ENCODE measurements around the gene ROBO1. TPM values are rescaled to one million over a fixed set of nuclear protein-coding genes. Genes with fewer than 3 reads are reported as not detected.
"Not testable (repeated sequence)": the region's sequence is repeated elsewhere in the genome, so short reads cannot be mapped to it uniquely, and the experiment has no call there.

ROBO1 gene
- polyA plus RNA-seq, 1 donor = 16.2 TPM

- Histone ChIP-seq H3K9me3 (ENCODE audit: control insufficient read depth, low read depth, low read length) (no peaks in the 10 kb centered on the region), H3K27me3 (ENCODE audit: control insufficient read depth, insufficient read depth, low read length) (no peaks in the 10 kb centered on the region), H3K27ac (ENCODE audit: low read length) (no peak overlapping the region), H3K36me3 (ENCODE audit: control insufficient read depth, insufficient read depth, low read length) (no peaks in the 10 kb centered on the region), H3K4me1 (ENCODE audit: control insufficient read depth, insufficient read depth, low read length) (no peaks in the 10 kb centered on the region), H3K4me3 (ENCODE audit: low read length) (no peak overlapping the region)
- WGBS (ENCODE audit: insufficient coverage, low lambda C conversion rate) = no CpG with 5 or more reads among the region's 3 CpGs
- no peak for DNase-seq
These were observed 1033.7 kb downstream of the ROBO1 start for GRCh38 chr3:78734048-78734637.

- DNase-seq = no peak
- H3K4me3 ChIP-seq (ENCODE audit: low read length) = no peak overlapping the region
- WGBS (ENCODE audit: insufficient coverage, low lambda C conversion rate) = 40% methylated on average over 1 of the region's 1 CpG
- H3K27me3 ChIP-seq (ENCODE audit: control insufficient read depth, insufficient read depth, low read length) = no peaks in the 10 kb centered on the region
- no peaks in the 10 kb centered on the region for H3K36me3 ChIP-seq (ENCODE audit: control insufficient read depth, insufficient read depth, low read length)
- H3K9me3 ChIP-seq (ENCODE audit: control insufficient read depth, low read depth, low read length) = no peaks in the 10 kb centered on the region
- H3K27ac ChIP-seq (ENCODE audit: low read length) = no peak overlapping the region
- no peaks in the 10 kb centered on the region for H3K4me1 ChIP-seq (ENCODE audit: control insufficient read depth, insufficient read depth, low read length)
These were observed 1034.9 kb downstream of the ROBO1 start for GRCh38 chr3:78732893-78733292.

- Histone ChIP-seq H3K4me3 (ENCODE audit: low read length) (no peak overlapping the region), H3K36me3 (ENCODE audit: control insufficient read depth, insufficient read depth, low read length) (no peaks in the 10 kb centered on the region), H3K4me1 (ENCODE audit: control insufficient read depth, insufficient read depth, low read length) (no peaks in the 10 kb centered on the region), H3K27ac (ENCODE audit: low read length) (no peak overlapping the region), H3K27me3 (ENCODE audit: control insufficient read depth, insufficient read depth, low read length) (no peaks in the 10 kb centered on the region), H3K9me3 (ENCODE audit: control insufficient read depth, low read depth, low read length) (no peaks in the 10 kb centered on the region)
- DNase-seq = no peak
- WGBS (ENCODE audit: insufficient coverage, low lambda C conversion rate) = no CpG with 5 or more reads among the region's 1 CpG
These were observed 1035.3 kb downstream of the ROBO1 start for GRCh38 chr3:78732471-78732870.

GRCh38 chr3:78729946-78730345 is 1037.9 kb downstream of the ROBO1 start:
- no peaks in the 10 kb centered on the region for H3K4me1 ChIP-seq (ENCODE audit: control insufficient read depth, insufficient read depth, low read length)

GRCh38 chr3:78728406-78729145 is 1039.2 kb downstream of the ROBO1 start:
- H3K27me3 ChIP-seq (ENCODE audit: control insufficient read depth, insufficient read depth, low read length) = no peaks in the 10 kb centered on the region
- no peak overlapping the region for H3K27ac ChIP-seq (ENCODE audit: low read length)
- no peaks in the 10 kb centered on the region for H3K4me1 ChIP-seq (ENCODE audit: control insufficient read depth, insufficient read depth, low read length)
- H3K36me3 ChIP-seq (ENCODE audit: control insufficient read depth, insufficient read depth, low read length) = no peaks in the 10 kb centered on the region
- WGBS (ENCODE audit: insufficient coverage, low lambda C conversion rate) = 71% methylated on average over 1 of the region's 5 CpGs
- H3K4me3 ChIP-seq (ENCODE audit: low read length) = no peak overlapping the region
- H3K9me3 ChIP-seq (ENCODE audit: control insufficient read depth, low read depth, low read length) = no peaks in the 10 kb centered on the region
- DNase-seq = peak; percentile 14 to 20

More at GRCh38 chr3:78729946-78730345, 1037.9 kb downstream of the ROBO1 start:
- Histone ChIP-seq H3K27me3 (ENCODE audit: control insufficient read depth, insufficient read depth, low read length) (no peaks in the 10 kb centered on the region), H3K27ac (ENCODE audit: low read length) (no peak overlapping the region), H3K9me3 (ENCODE audit: control insufficient read depth, low read depth, low read length) (no peaks in the 10 kb centered on the region), H3K4me3 (ENCODE audit: low read length) (no peak overlapping the region), H3K36me3 (ENCODE audit: control insufficient read depth, insufficient read depth, low read length) (no peaks in the 10 kb centered on the region)
- no peak for DNase-seq
- WGBS (ENCODE audit: insufficient coverage, low lambda C conversion rate) = no CpG with 5 or more reads among the region's 1 CpG

GRCh38 chr3:78726545-78726944 is 1041.3 kb downstream of the ROBO1 start:
- Histone ChIP-seq H3K9me3 (ENCODE audit: control insufficient read depth, low read depth, low read length) (no peaks in the 10 kb centered on the region), H3K36me3 (ENCODE audit: control insufficient read depth, insufficient read depth, low read length) (no peaks in the 10 kb centered on the region), H3K27me3 (ENCODE audit: control insufficient read depth, insufficient read depth, low read length) (no peaks in the 10 kb centered on the region), H3K27ac (ENCODE audit: low read length) (no peak overlapping the region), H3K4me1 (ENCODE audit: control insufficient read depth, insufficient read depth, low read length) (no peaks in the 10 kb centered on the region), H3K4me3 (ENCODE audit: low read length) (no peak overlapping the region)
- no peak for DNase-seq
- 80% methylated on average over 1 of the region's 3 CpGs for WGBS (ENCODE audit: insufficient coverage, low lambda C conversion rate)

- 90% methylated on average over 2 of the region's 2 CpGs for WGBS (ENCODE audit: insufficient coverage, low lambda C conversion rate)
- no peak overlapping the region for H3K4me3 ChIP-seq (ENCODE audit: low read length)
- no peaks in the 10 kb centered on the region for H3K27me3 ChIP-seq (ENCODE audit: control insufficient read depth, insufficient read depth, low read length)
- H3K4me1 ChIP-seq (ENCODE audit: control insufficient read depth, insufficient read depth, low read length) = no peaks in the 10 kb centered on the region
- no peak overlapping the region for H3K27ac ChIP-seq (ENCODE audit: low read length)
- H3K36me3 ChIP-seq (ENCODE audit: control insufficient read depth, insufficient read depth, low read length) = no peaks in the 10 kb centered on the region
- no peaks in the 10 kb centered on the region for H3K9me3 ChIP-seq (ENCODE audit: control insufficient read depth, low read depth, low read length)
- no peak for DNase-seq
These were observed 1042.0 kb downstream of the ROBO1 start for GRCh38 chr3:78725703-78726246.

- no peak for DNase-seq
- Histone ChIP-seq H3K36me3 (ENCODE audit: control insufficient read depth, insufficient read depth, low read length) (no peaks in the 10 kb centered on the region), H3K4me3 (ENCODE audit: low read length) (no peak overlapping the region), H3K9me3 (ENCODE audit: control insufficient read depth, low read depth, low read length) (no peaks in the 10 kb centered on the region), H3K27ac (ENCODE audit: low read length) (no peak overlapping the region), H3K4me1 (ENCODE audit: control insufficient read depth, insufficient read depth, low read length) (no peaks in the 10 kb centered on the region), H3K27me3 (ENCODE audit: control insufficient read depth, insufficient read depth, low read length) (no peaks in the 10 kb centered on the region)
- WGBS (ENCODE audit: insufficient coverage, low lambda C conversion rate) = 77% methylated on average over 2 of the region's 4 CpGs
These were observed 1042.9 kb downstream of the ROBO1 start for GRCh38 chr3:78724859-78725258.

- not testable (repeated sequence) for H3K27me3 ChIP-seq (ENCODE audit: control insufficient read depth, insufficient read depth, low read length); H3K4me3 ChIP-seq (ENCODE audit: low read length); H3K4me1 ChIP-seq (ENCODE audit: control insufficient read depth, insufficient read depth, low read length); H3K36me3 ChIP-seq (ENCODE audit: control insufficient read depth, insufficient read depth, low read length); H3K27ac ChIP-seq (ENCODE audit: low read length); DNase-seq; H3K9me3 ChIP-seq (ENCODE audit: control insufficient read depth, low read depth, low read length)
- no CpG with 5 or more reads among the region's 5 CpGs for WGBS (ENCODE audit: insufficient coverage, low lambda C conversion rate)
These were observed 1043.4 kb downstream of the ROBO1 start for GRCh38 chr3:78724364-78724763.

- DNase-seq = no peak
- Histone ChIP-seq H3K9me3 (ENCODE audit: control insufficient read depth, low read depth, low read length) (no peaks in the 10 kb centered on the region), H3K36me3 (ENCODE audit: control insufficient read depth, insufficient read depth, low read length) (no peaks in the 10 kb centered on the region), H3K4me1 (ENCODE audit: control insufficient read depth, insufficient read depth, low read length) (no peaks in the 10 kb centered on the region), H3K27me3 (ENCODE audit: control insufficient read depth, insufficient read depth, low read length) (no peaks in the 10 kb centered on the region), H3K4me3 (ENCODE audit: low read length) (no peak overlapping the region), H3K27ac (ENCODE audit: low read length) (no peak overlapping the region)
- WGBS (ENCODE audit: insufficient coverage, low lambda C conversion rate) = no CpG with 5 or more reads among the region's 1 CpG
These were observed 1045.8 kb downstream of the ROBO1 start for GRCh38 chr3:78721771-78722543.
